Right cardiac atrium (tissue), 5 donors: ENCODE data around the gene THOC6. TPM values are rescaled to one million over a fixed set of nuclear protein-coding genes. Genes with fewer than 3 reads are reported as not detected.

ENCODE experiments used
- ATAC-seq, 2 donors: fragments of 200-7000 bp; cut with Tn5 transposase; one replicate each; pipeline versions ENCODE4 v1.8.0 to v1.9.1; 2020; ENCODE audit warnings: moderate library complexity in 2 of 2, mild to moderate bottlenecking in 1 of 2
- DNase-seq, 3 donors: peaks; one replicate each; pipeline ENCODE4 v3.0.0-alpha.2; 2020
- H3K27ac ChIP-seq: one replicate; pipeline ENCODE4 v1.5.1; 2013; ENCODE audit warnings: mild to moderate bottlenecking, low read length, control low read depth, moderate library complexity
- H3K27me3 ChIP-seq: one replicate; pipeline ENCODE4 v1.6.1; 2013; ENCODE audit not compliant: control insufficient read depth, insufficient read depth
- H3K4me1 ChIP-seq: one replicate; pipeline ENCODE4 v1.6.1; 2013; ENCODE audit warnings: low read length; ENCODE audit not compliant: control insufficient read depth, insufficient read depth
- H3K4me3 ChIP-seq: one replicate; pipeline ENCODE4 v1.5.1; 2013; ENCODE audit warnings: low read length, control low read depth
- H3K9me3 ChIP-seq: one replicate; pipeline ENCODE4 v1.6.1; 2013; ENCODE audit warnings: low read length; ENCODE audit not compliant: control insufficient read depth
- WGBS: extraction: QIAGEN DNeasy Blood & Tissue Kit; methylation state at CpG from one replicate; pipeline ENCODE4 v1.1.7; 2013; 5-methylcytosine and 5-hydroxymethylcytosine counted together
- intact Hi-C, 4 donors: fragments of 100-400 bp; cut with DNase I; formaldehyde crosslinking; loops; one replicate each; pipeline versions ENCODE4 v1.11.0 to v1.14.0; 2022 to 2023
- polyA plus RNA-seq: library from polyadenylated mRNA; stranded (reverse); fragments of 200-250 nt; gene quantifications from one replicate; pipeline ENCODE4 v1.2.3, GENCODE V29; 2013
- total RNA-seq, 4 donors: library from RNA; stranded (reverse); fragmentation: NEBNext Ultra II Directional; extraction: Animal tissue kit (Norgen Biotek cat#: 25700); gene quantifications; one replicate each; pipeline ENCODE4 v1.2.1, GENCODE V29; 2021
- donor health status: healthy with polysubstance abuse.
- donor health status: DM: no; HTN: yes; CAD: no.
- donor health status: DM: no; HTN: no; CAD: no.
- donor health status: DM: no; HTN: yes; CAD: no; lungs with severe emphysema.
- donor health status: DM: yes; HTN: yes; CAD: no.

THOC6 gene
- total and polyA plus RNA-seq, 5 donors = 11.1 to 13.7 (median 13.1) TPM

DNA sequence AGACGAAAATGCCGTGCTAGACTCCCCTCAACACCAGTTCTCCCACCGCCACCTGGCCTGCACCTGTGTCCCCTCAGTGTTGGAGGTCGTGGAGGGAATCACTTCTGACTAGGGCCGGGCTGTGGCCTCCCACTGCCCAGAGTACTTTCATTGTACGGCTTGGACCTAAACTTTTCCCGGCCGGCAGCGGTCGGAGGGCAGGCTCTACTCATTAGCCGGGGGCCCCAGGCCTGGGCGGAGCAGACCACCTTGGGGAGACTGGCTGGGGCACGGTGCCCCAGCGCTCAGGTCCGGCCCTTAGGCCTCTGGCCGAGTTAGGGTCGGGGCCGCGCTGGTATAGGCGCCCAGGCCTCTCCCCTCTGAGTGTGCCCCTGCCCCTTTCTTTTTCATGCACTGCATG lies 6.5 kb upstream of the THOC6 start:
- Histone ChIP-seq H3K27ac (no peak overlapping the region), H3K9me3 (no peaks in the 10 kb centered on the region), H3K4me3 (no peak overlapping the region), H3K4me1 (peaks cover under 1% of the 10 kb centered on the region), H3K27me3 (no peaks in the 10 kb centered on the region)
- WGBS = 56% methylated on average over 20 of the region's 20 CpGs
- ATAC-seq = no peak
- intact Hi-C loops = no loop called here
- DNase-seq = no peak

DNA sequence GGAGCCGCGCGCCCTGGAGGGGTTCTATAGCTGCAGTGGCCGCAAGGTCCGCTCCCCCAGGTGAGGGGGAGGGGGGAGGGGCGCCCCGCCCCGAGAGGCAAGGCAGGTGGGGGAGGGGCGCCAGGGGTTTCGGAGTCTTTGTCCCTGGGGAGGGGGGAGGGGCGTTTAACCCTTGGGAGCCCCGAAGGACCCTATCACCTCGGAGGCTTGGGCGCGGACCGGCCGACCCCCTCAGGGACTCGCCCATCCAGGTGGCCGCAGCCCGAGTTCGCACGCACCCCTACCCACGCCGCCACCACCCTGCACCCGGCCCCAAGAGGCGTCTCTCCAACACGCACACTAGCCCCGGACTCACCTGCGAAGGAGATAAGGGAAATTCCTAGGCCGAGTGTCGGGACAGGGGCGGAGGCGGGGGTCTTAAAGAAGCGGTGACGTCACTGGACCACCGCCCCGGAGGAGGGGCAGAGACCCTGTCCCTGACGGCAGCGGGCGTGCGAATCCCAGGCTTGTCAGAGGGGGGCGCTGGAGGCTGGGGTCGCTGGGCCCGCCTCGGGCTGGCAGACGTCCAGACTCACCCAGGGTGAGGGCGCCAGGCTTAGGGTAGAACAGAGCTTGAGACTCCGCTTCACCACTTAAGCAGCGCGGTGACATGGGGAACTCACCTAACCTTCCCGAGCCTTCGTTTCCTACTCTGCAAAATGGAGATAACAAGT lies 5.9 kb upstream of the THOC6 start, which contains the start of gene CLDN6:
Gene CLDN6 (minus strand): TSS at position 390 of the 713 bp plus-strand sequence. CDS start 2,162 bp downstream, outside the sequence.
- no peaks in the 10 kb centered on the region for H3K9me3 ChIP-seq
- DNase-seq (no peak), ATAC-seq (no peak)
- H3K27me3 ChIP-seq = no peaks in the 10 kb centered on the region
- WGBS = 9% methylated on average over 51 of the region's 52 CpGs
- no peak within 1 kb of the TSS for H3K27ac ChIP-seq
- no peak within 1 kb of the TSS for H3K4me3 ChIP-seq
- intact Hi-C loops = no loop called here
- H3K4me1 ChIP-seq = peaks cover 6% of the 10 kb centered on the region

DNA sequence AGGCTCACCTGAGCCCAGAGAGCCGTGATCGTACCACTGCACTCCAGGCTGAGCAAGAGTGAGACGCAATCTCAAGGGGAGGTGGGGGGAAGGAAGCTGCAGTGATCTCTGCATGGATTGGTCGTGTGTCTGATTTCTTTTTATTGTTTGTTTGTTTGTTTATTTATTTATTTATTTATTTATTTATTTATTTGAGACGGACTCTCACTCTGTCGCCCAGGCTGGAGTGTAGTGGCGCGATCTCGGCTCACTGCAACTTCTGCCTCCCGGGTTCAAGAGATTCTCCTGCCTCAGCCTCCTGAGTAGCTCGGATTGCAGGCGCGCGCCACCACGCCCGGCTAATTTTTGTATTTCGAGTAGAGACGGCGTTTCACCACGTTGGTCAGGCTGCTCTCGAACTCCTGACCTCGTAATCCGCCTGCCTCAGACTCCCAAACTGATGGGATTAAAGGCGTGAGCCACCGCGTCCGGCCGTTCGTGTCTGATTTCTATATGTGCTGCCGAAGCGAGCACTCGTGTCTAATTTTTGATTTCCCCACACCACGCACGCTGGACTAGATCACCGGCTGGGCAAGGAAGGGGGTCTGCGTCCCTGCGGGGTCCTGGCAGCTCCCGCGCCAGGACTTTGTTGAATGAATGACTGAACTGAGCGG lies 4.1 kb upstream of the THOC6 start:
- intact Hi-C loops = no loop called here
- Histone ChIP-seq H3K27ac (no peak overlapping the region), H3K4me1 (peaks cover 10% of the 10 kb centered on the region), H3K9me3 (no peaks in the 10 kb centered on the region), H3K27me3 (no peaks in the 10 kb centered on the region), H3K4me3 (peak overlapping the region; percentile 85)
- WGBS = 33% methylated on average over 40 of the region's 40 CpGs
- ATAC-seq (no peak), DNase-seq (no peak)

DNA sequence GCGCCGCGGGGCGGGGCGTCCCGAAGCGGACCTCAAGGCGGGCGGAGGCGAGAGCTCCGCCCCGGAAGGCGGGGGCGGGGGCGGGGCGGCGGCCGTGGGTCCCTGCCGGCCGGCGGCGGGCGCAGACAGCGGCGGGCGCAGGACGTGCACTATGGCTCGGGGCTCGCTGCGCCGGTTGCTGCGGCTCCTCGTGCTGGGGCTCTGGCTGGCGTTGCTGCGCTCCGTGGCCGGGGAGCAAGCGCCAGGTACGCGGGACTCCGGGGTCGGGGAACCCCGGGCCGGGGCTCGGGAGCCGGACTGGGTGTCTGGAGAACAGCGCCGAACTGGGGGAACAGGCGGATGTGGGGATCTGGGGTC lies 3.6 kb upstream of the THOC6 start, which contains the start of gene TNFRSF12A:
Gene TNFRSF12A (plus strand): TSS at position 122 of the 357 bp plus-strand sequence. CDS start 30 bp downstream, at position 152.
- peak; percentile 83 to 92 (median 92) for DNase-seq
- Histone ChIP-seq H3K9me3 (no peaks in the 10 kb centered on the region), H3K27ac (peak within 1 kb of the TSS; percentile 99), H3K4me3 (peak within 1 kb of the TSS; percentile 85), H3K4me1 (peaks cover 10% of the 10 kb centered on the region), H3K27me3 (no peaks in the 10 kb centered on the region)
- ATAC-seq = peak; percentile 41 to 53
- intact Hi-C loops = no loop called here
- WGBS = 2% methylated on average over 49 of the region's 49 CpGs

DNA sequence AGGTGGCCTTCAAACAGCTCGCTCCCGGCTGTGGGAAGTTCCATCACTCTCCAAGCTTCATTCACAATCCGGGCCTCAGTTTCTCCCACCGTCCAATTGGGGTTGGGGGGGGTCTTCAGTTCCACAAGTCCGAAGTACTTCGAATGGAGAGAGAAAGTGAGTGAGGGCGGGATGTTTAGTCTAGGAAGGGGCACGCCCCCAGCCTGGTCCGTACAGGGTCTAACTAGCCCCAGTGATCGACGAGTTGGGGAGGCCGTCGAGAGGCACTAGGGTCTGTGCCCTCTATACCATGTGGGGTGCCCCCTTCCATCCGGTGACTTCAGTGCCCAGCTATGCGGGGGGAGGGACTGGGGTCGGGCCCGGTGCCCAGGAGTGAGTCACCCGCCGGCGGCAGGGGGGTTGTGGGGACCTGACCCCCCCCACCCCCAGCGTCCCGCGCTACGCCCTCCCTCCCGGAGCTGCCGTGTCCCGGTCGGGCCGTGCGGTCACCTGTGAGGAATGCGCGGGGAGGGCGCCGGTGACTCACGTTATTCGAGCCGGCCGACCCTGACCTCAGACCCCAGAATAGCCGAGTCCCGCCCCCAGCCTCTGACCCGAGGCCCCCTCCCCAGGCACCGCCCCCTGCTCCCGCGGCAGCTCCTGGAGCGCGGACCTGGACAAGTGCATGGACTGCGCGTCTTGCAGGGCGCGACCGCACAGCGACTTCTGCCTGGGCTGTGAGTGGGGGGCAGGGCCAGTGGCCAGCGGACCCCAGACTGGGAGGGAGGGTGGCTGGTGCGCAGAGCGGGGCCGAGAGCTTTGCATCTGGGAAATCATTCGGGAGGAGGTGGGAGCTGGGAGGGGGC lies 3.0 kb upstream of the THOC6 start:
- Histone ChIP-seq H3K27ac (peak overlapping the region; percentile 99), H3K4me3 (peak overlapping the region; percentile 85), H3K9me3 (no peaks in the 10 kb centered on the region), H3K27me3 (no peaks in the 10 kb centered on the region), H3K4me1 (peaks cover 10% of the 10 kb centered on the region)
- peak; percentile 82 to 92 (median 84) for DNase-seq
- intact Hi-C loops = no loop called here
- WGBS = 1% methylated on average over 57 of the region's 57 CpGs
- peak; percentile 33 to 53 for ATAC-seq

DNA sequence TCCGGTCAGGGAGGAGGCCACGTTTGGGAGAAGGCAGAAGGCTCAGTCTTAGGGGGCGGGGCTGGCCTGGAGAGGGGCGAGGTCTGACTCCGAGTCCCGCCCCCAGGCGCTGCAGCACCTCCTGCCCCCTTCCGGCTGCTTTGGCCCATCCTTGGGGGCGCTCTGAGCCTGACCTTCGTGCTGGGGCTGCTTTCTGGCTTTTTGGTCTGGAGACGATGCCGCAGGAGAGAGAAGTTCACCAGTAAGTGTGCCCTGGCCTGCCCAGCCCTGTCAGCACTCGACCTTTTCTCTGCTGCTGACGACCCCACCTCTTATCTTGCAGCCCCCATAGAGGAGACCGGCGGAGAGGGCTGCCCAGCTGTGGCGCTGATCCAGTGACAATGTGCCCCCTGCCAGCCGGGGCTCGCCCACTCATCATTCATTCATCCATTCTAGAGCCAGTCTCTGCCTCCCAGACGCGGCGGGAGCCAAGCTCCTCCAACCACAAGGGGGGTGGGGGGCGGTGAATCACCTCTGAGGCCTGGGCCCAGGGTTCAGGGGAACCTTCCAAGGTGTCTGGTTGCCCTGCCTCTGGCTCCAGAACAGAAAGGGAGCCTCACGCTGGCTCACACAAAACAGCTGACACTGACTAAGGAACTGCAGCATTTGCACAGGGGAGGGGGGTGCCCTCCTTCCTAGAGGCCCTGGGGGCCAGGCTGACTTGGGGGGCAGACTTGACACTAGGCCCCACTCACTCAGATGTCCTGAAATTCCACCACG lies 2.2 kb upstream of the THOC6 start:
- H3K4me3 ChIP-seq = peak overlapping the region; percentile 85
- 12% methylated on average over 25 of the region's 25 CpGs for WGBS
- H3K27me3 ChIP-seq = no peaks in the 10 kb centered on the region
- peak overlapping the region; percentile 92 for H3K27ac ChIP-seq
- peaks cover 10% of the 10 kb centered on the region for H3K4me1 ChIP-seq
- ATAC-seq = peak; percentile 54 to 56
- no peaks in the 10 kb centered on the region for H3K9me3 ChIP-seq
- intact Hi-C loops = no loop called here
- DNase-seq = peak; percentile 87 to 93 (median 92)

DNA sequence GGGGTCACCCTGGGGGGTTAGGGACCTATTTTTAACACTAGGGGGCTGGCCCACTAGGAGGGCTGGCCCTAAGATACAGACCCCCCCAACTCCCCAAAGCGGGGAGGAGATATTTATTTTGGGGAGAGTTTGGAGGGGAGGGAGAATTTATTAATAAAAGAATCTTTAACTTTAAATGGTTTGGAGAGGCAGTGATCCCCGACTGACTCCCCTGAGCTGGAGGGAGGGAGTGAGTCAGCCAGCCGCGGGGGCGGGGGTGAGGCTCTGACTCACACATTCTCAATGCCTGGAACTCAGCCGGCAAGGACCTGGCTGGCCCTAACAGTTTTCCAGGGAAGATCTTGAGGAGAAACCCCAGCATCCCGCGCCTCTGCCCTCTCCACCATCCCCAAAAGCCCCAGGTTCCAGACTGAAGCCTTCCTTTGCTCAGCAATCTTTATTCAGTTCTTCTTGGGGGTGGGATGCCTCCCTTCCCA lies 1.6 kb upstream of the THOC6 start:
- Histone ChIP-seq H3K4me3 (peak overlapping the region; percentile 85), H3K27me3 (no peaks in the 10 kb centered on the region), H3K4me1 (peaks cover 10% of the 10 kb centered on the region), H3K27ac (peak overlapping the region; percentile 99), H3K9me3 (no peaks in the 10 kb centered on the region)
- intact Hi-C loops = no loop called here
- 9% methylated on average over 8 of the region's 8 CpGs for WGBS
- DNase-seq (peak; percentile 94 to 96 (median 94)), ATAC-seq (peak; percentile 51 to 60)

DNA sequence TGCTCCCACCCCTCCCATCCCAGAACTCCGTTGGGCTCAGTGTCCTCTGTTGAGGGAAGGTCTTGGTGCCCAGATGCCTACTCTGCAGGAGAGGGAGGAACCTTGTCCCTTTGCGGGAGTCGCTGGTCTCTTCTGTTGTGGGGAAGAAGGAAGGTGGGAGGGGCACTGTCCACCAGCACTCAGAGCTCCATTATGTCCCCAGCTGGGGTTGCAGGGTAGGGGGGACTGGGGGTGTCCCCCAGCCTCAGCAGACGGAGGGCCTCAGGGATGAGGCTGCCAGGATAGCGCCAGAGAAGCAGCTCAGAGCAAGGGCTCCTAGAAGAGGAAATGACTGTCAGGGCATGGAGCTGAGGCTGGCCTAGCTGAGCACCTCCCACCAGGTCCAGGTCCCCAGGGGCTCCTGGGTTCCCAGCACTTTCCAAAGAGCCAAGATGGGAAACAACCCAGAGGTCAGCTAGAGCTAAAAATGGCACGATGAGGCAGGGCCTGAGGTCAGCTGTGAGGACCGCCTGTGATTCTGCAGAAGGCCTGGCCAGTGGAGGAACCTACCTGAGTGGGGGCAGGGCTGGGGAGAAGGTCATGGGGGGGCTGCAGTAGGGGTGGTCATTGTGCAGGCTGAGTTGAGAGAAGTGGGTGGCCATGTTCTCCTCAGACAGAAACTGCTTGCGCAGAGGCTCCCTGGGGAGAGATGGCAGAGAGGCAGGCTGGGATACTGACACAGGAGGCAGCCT lies 986 bp upstream of the THOC6 start:
- Histone ChIP-seq H3K27ac (peak overlapping the region; percentile 99), H3K4me3 (peak overlapping the region; percentile 56), H3K27me3 (no peaks in the 10 kb centered on the region), H3K4me1 (peaks cover 10% of the 10 kb centered on the region), H3K9me3 (no peaks in the 10 kb centered on the region)
- WGBS = 25% methylated on average over 8 of the region's 8 CpGs
- ATAC-seq (peak in 1 of 2 donors; percentile 0), DNase-seq (peak in 2 of 3 donors; percentile 62 to 70)
- intact Hi-C loops = no loop called here

DNA sequence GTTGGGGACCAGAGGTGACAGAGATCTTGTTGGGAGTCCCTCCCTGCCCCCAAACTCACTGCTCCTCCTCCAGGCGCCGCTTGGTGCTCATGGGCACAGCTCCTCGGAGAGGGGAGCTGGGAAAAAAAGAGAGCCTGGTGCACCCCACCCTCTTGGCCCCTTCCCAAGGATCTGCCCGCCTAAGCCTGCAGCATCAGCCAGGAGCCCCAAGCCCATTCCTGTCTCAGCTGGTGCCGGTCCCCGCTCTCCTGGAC lies 493 bp upstream of the THOC6 start:
- ATAC-seq (peak; percentile 0 to 1), DNase-seq (peak in 2 of 3 donors; percentile 72 to 82)
- intact Hi-C loops = no loop called here
- WGBS = 19% methylated on average over 6 of the region's 6 CpGs
- Histone ChIP-seq H3K4me1 (peaks cover 10% of the 10 kb centered on the region), H3K9me3 (no peaks in the 10 kb centered on the region), H3K4me3 (peak overlapping the region; percentile 56), H3K27ac (peak overlapping the region; percentile 99), H3K27me3 (no peaks in the 10 kb centered on the region)
